CD4-positive, alpha-beta memory T cell (primary cell): ENCODE measurements around the gene SPATA16. TPM values are rescaled to one million over a fixed set of nuclear protein-coding genes. Genes with fewer than 3 reads are reported as not detected.

ENCODE experiments used
- CTCF ChIA-PET: fragments of 350-600 bp; sonication (Branson Sonifier 250); formaldehyde crosslinking; loops from one replicate; lab custom pipeline; 2021; ENCODE audit warnings: inconsistent platforms; ENCODE audit not compliant: partially characterized antibody; lab: Charles Lee
- POLR2A ChIA-PET: fragments of 350-600 bp; sonication (Branson Sonifier 250); formaldehyde crosslinking; loops from one replicate; lab custom pipeline; 2021; ENCODE audit not compliant: partially characterized antibody; lab: Charles Lee
- DNase-seq, 5 donors: peaks; one replicate each; pipeline versions ENCODE4 v3.0.0 to v3.0.0-alpha.2; 2020 to 2022; ENCODE audit warnings: mixed read lengths in 1 of 5
- H3K27ac ChIP-seq: one replicate; pipeline ENCODE4 v1.7.0; 2013; ENCODE audit warnings: low read depth, low read length
- H3K27me3 ChIP-seq: 2 replicates; pipeline ENCODE4 v1.7.0; 2013; ENCODE audit warnings: mild to moderate bottlenecking, low read length, moderate library complexity; ENCODE audit not compliant: insufficient read depth
- H3K36me3 ChIP-seq: 2 replicates; pipeline ENCODE4 v1.7.0; 2013; ENCODE audit warnings: mild to moderate bottlenecking, low read length, moderate library complexity; ENCODE audit not compliant: insufficient read depth
- H3K4me1 ChIP-seq: 2 replicates; pipeline ENCODE4 v1.7.0; 2013; ENCODE audit warnings: mild to moderate bottlenecking, low read length, moderate library complexity; ENCODE audit not compliant: insufficient read depth
- H3K4me3 ChIP-seq, 2 donors: one replicate each; pipeline ENCODE4 v1.7.0; 2013; ENCODE audit warnings: low read length in 2 of 2, mild to moderate bottlenecking in 1 of 2
- H3K9me3 ChIP-seq, 2 donors: one replicate each; pipeline ENCODE4 v1.7.0; 2013; ENCODE audit warnings: low read length in 2 of 2, control low read depth in 1 of 2; ENCODE audit not compliant: control insufficient read depth in 1 of 2
- H3K27ac Mint-ChIP-seq, 7 donors: one replicate each; pipeline ENCODE4 v1.8.0; 2020 to 2021; ENCODE audit warnings: mixed read lengths in 7 of 7, mild to moderate bottlenecking in 6 of 7, inconsistent platforms in 3 of 7, moderate library complexity in 3 of 7
- H3K27me3 Mint-ChIP-seq, 2 donors: one replicate each; pipeline ENCODE4 v1.8.0; 2020 to 2021; ENCODE audit warnings: mixed read lengths in 2 of 2
- H3K36me3 Mint-ChIP-seq, 2 donors: one replicate each; pipeline ENCODE4 v1.8.0; 2020 to 2021; ENCODE audit warnings: mixed read lengths in 2 of 2, inconsistent platforms in 1 of 2, mild to moderate bottlenecking in 1 of 2
- H3K4me1 Mint-ChIP-seq, 4 donors: one replicate each; pipeline ENCODE4 v1.8.0; 2020 to 2021; ENCODE audit warnings: mixed read lengths in 4 of 4, mild to moderate bottlenecking in 1 of 4
- H3K4me3 Mint-ChIP-seq, 8 donors: one replicate each; pipeline ENCODE4 v1.8.0; 2020 to 2021; ENCODE audit warnings: mixed read lengths in 8 of 8, mild to moderate bottlenecking in 7 of 8, moderate library complexity in 6 of 8, inconsistent platforms in 3 of 8
- H3K9me3 Mint-ChIP-seq, 8 donors: one replicate each; pipeline ENCODE4 v1.8.0; 2020 to 2021; ENCODE audit warnings: mixed read lengths in 8 of 8, mild to moderate bottlenecking in 5 of 8, inconsistent platforms in 3 of 8, moderate library complexity in 1 of 8
- intact Hi-C: fragments of 100-400 bp; cut with micrococcal nuclease; formaldehyde crosslinking; loops from one replicate; pipeline ENCODE4 v1.15.1; 2023
- polyA plus RNA-seq, 2 donors: library from polyadenylated mRNA; unstranded; fragments of 300-500 nt; fragmentation: Illumina TruSeq; gene quantifications; one replicate each; pipeline ENCODE4 v1.2.3, GENCODE V29; 2021
- total RNA-seq, 2 experiments: library from RNA; stranded (reverse); gene quantifications; one replicate each; pipeline ENCODE4 v1.2.3, GENCODE V29; 2021

Gene SPATA16
- total and polyA plus RNA-seq, 4 experiments from 2014 or later = not detected

- H3K27ac ChIP-seq = no peak overlapping the region
- no peaks in the 10 kb centered on the region for H3K36me3 Mint-ChIP-seq
- no peak overlapping the region for H3K4me3 ChIP-seq
- CTCF ChIA-PET = no interaction called here
- peaks cover 0 to 2% of the 10 kb centered on the region in 2 donors for H3K27me3 Mint-ChIP-seq
- H3K4me1 ChIP-seq = no peaks in the 10 kb centered on the region
- peaks cover 0 to 14% (median 10%) of the 10 kb centered on the region in 8 donors for H3K9me3 Mint-ChIP-seq
- no peaks in the 10 kb centered on the region for H3K9me3 ChIP-seq
- DNase-seq = no peak
- no peak overlapping the region for H3K4me3 Mint-ChIP-seq
- H3K4me1 Mint-ChIP-seq = no peaks in the 10 kb centered on the region
- POLR2A ChIA-PET = no interaction called here
- no peak overlapping the region for H3K27ac Mint-ChIP-seq
- H3K27me3 ChIP-seq = no peaks in the 10 kb centered on the region
- H3K36me3 ChIP-seq = no peaks in the 10 kb centered on the region
- intact Hi-C loops = no loop called here
Observed at GRCh38 chr3:173064631-173065030, 76.4 kb downstream of the SPATA16 start.

- no peak overlapping the region for H3K27ac Mint-ChIP-seq
- peaks cover 0 to 3% (median 1%) of the 10 kb centered on the region in 4 donors for H3K4me1 Mint-ChIP-seq
- Histone ChIP-seq H3K4me3 (no peak overlapping the region), H3K27ac (no peak overlapping the region), H3K36me3 (no peaks in the 10 kb centered on the region), H3K9me3 (no peaks in the 10 kb centered on the region), H3K27me3 (no peaks in the 10 kb centered on the region), H3K4me1 (no peaks in the 10 kb centered on the region)
- ChIA-PET POLR2A (no interaction called here), CTCF (no interaction called here)
- H3K4me3 Mint-ChIP-seq = no peak overlapping the region
- intact Hi-C loops = no loop called here
- no peaks in the 10 kb centered on the region for H3K36me3 Mint-ChIP-seq
- peaks cover 0 to 2% of the 10 kb centered on the region in 2 donors for H3K27me3 Mint-ChIP-seq
- DNase-seq = no peak
- H3K9me3 Mint-ChIP-seq = peaks cover 0 to 2% (median 0%) of the 10 kb centered on the region in 8 donors
Observed at GRCh38 chr3:173058229-173058628, 82.8 kb downstream of the SPATA16 start.

DNA sequence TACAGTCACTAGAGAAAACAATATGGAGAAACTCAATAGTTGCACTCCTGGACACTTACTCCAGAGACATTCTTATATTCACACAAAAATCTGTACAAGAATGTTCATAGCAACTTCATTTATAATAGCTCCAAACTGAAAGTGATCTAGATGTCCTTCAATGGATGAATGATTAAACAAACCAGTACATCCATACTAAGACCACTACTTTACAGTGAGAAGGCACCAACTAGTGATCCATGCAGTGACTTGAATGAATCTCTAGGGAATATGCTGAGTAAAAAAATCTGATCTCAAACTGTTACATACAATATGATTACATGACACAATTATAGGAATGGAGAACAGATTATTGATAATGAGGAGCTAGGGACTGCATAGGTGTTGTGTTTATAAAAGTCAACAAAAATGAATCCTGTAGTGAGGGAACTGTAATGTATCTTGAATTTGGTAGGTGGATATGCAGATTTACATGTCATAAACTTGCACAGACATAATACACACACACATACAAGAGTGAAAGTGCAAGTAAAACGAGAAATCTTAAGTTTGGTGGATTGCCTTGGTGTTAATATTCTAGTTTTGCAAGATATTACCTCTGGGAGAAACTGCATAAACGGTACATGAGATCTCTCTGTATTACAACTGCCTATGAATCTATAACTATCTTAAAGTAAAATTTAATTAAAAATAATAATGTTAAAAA is 85.7 kb downstream of the SPATA16 start:
- no peaks in the 10 kb centered on the region for H3K36me3 ChIP-seq
- H3K9me3 Mint-ChIP-seq = peaks cover 0 to 2% (median 0%) of the 10 kb centered on the region in 8 donors
- H3K4me3 ChIP-seq = no peak overlapping the region
- no peaks in the 10 kb centered on the region for H3K4me1 ChIP-seq
- no peak overlapping the region for H3K27ac ChIP-seq
- ChIA-PET POLR2A (no interaction called here), CTCF (no interaction called here)
- intact Hi-C loops = no loop called here
- no peaks in the 10 kb centered on the region for H3K27me3 ChIP-seq
- H3K4me1 Mint-ChIP-seq = peaks cover 0 to 3% (median 1%) of the 10 kb centered on the region in 4 donors
- DNase-seq = no peak
- H3K9me3 ChIP-seq = no peaks in the 10 kb centered on the region
- no peak overlapping the region for H3K4me3 Mint-ChIP-seq
- no peak overlapping the region for H3K27ac Mint-ChIP-seq
- H3K36me3 Mint-ChIP-seq = no peaks in the 10 kb centered on the region
- no peaks in the 10 kb centered on the region for H3K27me3 Mint-ChIP-seq

DNA sequence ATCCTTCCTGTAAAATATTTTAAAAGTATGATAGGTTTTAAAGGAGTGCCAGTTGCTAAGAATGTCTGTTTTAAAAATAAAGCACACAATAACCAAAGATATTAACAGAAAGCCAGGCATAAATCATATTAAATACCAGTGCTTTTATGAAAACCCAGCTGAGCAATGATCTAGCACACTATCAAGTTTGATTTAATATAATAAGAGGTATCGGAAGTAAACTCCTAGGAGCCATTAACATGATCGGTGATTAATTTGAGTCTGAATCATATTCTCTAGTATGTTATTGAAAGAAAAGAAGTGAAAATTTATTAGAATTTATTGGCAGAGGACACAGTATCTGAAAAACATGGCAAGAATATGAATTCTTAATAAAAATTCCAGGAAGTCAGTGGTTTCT is 91.7 kb downstream of the SPATA16 start:
- no peaks in the 10 kb centered on the region for H3K4me1 Mint-ChIP-seq
- no peak for DNase-seq
- ChIA-PET POLR2A (no interaction called here), CTCF (no interaction called here)
- intact Hi-C loops = no loop called here
- H3K27me3 Mint-ChIP-seq = no peaks in the 10 kb centered on the region
- H3K9me3 Mint-ChIP-seq = peaks cover 0 to 2% (median 0%) of the 10 kb centered on the region in 8 donors
- H3K36me3 Mint-ChIP-seq = no peaks in the 10 kb centered on the region
- Histone ChIP-seq H3K27me3 (no peaks in the 10 kb centered on the region), H3K36me3 (no peaks in the 10 kb centered on the region), H3K4me1 (no peaks in the 10 kb centered on the region), H3K9me3 (no peaks in the 10 kb centered on the region), H3K4me3 (no peak overlapping the region), H3K27ac (no peak overlapping the region)
- no peak overlapping the region for H3K4me3 Mint-ChIP-seq
- no peak overlapping the region for H3K27ac Mint-ChIP-seq

DNA sequence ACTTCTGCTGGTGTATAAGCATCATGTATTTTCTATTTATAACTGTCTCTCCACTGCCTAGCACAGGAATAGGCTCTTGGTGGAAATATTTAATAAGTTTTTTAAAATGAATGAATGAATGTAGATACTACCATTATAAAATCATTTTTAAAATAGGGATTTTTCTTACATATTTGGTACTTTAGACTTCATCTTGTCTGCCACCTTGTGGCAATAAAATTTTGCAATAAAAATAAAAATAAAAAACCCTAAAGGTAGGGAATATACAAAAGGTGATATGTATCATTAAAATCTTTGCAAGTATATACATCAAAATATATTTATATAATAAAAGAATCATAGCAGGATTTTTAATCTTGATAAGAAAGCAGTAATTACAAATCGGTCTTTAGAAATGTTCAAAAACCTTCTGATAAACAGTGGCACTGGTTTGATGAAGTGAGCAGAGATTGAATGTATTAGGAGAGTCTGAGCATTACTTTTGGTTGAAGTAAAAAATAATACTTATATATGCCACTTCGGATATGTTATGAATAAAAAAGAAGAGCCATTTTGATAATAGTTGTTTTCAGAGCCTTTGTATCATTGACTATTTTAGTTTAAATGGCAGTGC is 95.2 kb downstream of the SPATA16 start:
- H3K4me3 ChIP-seq = no peak overlapping the region
- ChIA-PET CTCF (no interaction called here), POLR2A (no interaction called here)
- H3K9me3 ChIP-seq = no peaks in the 10 kb centered on the region
- Mint-ChIP-seq H3K4me1 (no peaks in the 10 kb centered on the region), H3K36me3 (no peaks in the 10 kb centered on the region), H3K27ac (no peak overlapping the region), H3K9me3 (no peaks in the 10 kb centered on the region), H3K4me3 (no peak overlapping the region), H3K27me3 (no peaks in the 10 kb centered on the region)
- no peaks in the 10 kb centered on the region for H3K27me3 ChIP-seq
- intact Hi-C loops = no loop called here
- DNase-seq = no peak
- no peaks in the 10 kb centered on the region for H3K36me3 ChIP-seq
- H3K27ac ChIP-seq = no peak overlapping the region
- H3K4me1 ChIP-seq = no peaks in the 10 kb centered on the region

- Mint-ChIP-seq H3K4me3 (no peak overlapping the region), H3K36me3 (no peaks in the 10 kb centered on the region), H3K4me1 (no peaks in the 10 kb centered on the region), H3K9me3 (no peaks in the 10 kb centered on the region), H3K27me3 (no peaks in the 10 kb centered on the region), H3K27ac (no peak overlapping the region)
- Histone ChIP-seq H3K9me3 (no peaks in the 10 kb centered on the region), H3K4me3 (no peak overlapping the region), H3K27me3 (no peaks in the 10 kb centered on the region), H3K4me1 (no peaks in the 10 kb centered on the region), H3K27ac (no peak overlapping the region), H3K36me3 (no peaks in the 10 kb centered on the region)
- CTCF ChIA-PET = no interaction called here
- POLR2A ChIA-PET = no interaction called here
- intact Hi-C loops = no loop called here
- DNase-seq = no peak
Observed at GRCh38 chr3:173044998-173045397, 96.0 kb downstream of the SPATA16 start.

- Mint-ChIP-seq H3K4me1 (no peaks in the 10 kb centered on the region), H3K4me3 (no peak overlapping the region), H3K27ac (no peak overlapping the region), H3K9me3 (no peaks in the 10 kb centered on the region), H3K36me3 (no peaks in the 10 kb centered on the region), H3K27me3 (no peaks in the 10 kb centered on the region)
- Histone ChIP-seq H3K4me1 (no peaks in the 10 kb centered on the region), H3K27ac (no peak overlapping the region), H3K27me3 (no peaks in the 10 kb centered on the region), H3K4me3 (no peak overlapping the region), H3K36me3 (no peaks in the 10 kb centered on the region), H3K9me3 (no peaks in the 10 kb centered on the region)
- ChIA-PET POLR2A (no interaction called here), CTCF (no interaction called here)
- intact Hi-C loops = no loop called here
- DNase-seq = no peak
Observed at GRCh38 chr3:173043757-173044156, 97.3 kb downstream of the SPATA16 start.
